Lung (tissue), 12 donors: ENCODE measurements around the gene NTF3. TPM values are rescaled to one million over a fixed set of nuclear protein-coding genes. Genes with fewer than 3 reads are reported as not detected.

Experiments
- ATAC-seq: fragments of 200-7000 bp; cut with Tn5 transposase; one replicate; pipeline ENCODE4 v1.9.1; 2020; ENCODE audit warnings: moderate number of reproducible peaks; ENCODE audit not compliant: insufficient read depth, low FRiP score
- DNase-seq, 3 donors: peaks; one replicate each; pipeline ENCODE4 v3.0.0-alpha.2; 2013 to 2017
- H3K27ac ChIP-seq, 2 donors: one replicate each; pipeline ENCODE4 v1.5.1; 2013; ENCODE audit warnings: mild to moderate bottlenecking in 2 of 2, moderate library complexity in 2 of 2, control low read depth in 1 of 2, inconsistent platforms in 1 of 2, low read depth in 1 of 2, low read length in 1 of 2
- H3K27me3 ChIP-seq, 3 donors: one replicate each; pipeline ENCODE4 v1.5.1; 2013; ENCODE audit warnings: low read length in 2 of 3; ENCODE audit not compliant: control insufficient read depth in 3 of 3, insufficient read depth in 3 of 3
- H3K36me3 ChIP-seq, 4 donors: one replicate each; pipeline ENCODE4 v1.5.1; 2013; ENCODE audit warnings: low read length in 4 of 4, mild to moderate bottlenecking in 1 of 4, moderate library complexity in 1 of 4; ENCODE audit not compliant: control insufficient read depth in 4 of 4, insufficient read depth in 4 of 4
- H3K4me1 ChIP-seq, 5 donors: one replicate each; pipeline ENCODE4 v1.5.1; 2013; ENCODE audit warnings: low read length in 5 of 5, mild to moderate bottlenecking in 2 of 5, moderate library complexity in 1 of 5; ENCODE audit not compliant: control insufficient read depth in 5 of 5, insufficient read depth in 5 of 5
- H3K4me3 ChIP-seq: one replicate; pipeline ENCODE4 v1.5.1; 2013; ENCODE audit warnings: mild to moderate bottlenecking, control low read depth, moderate library complexity
- H3K9ac ChIP-seq, 2 donors: one replicate each; pipeline ENCODE4 v1.5.1; 2013; ENCODE audit warnings: low read length in 2 of 2, control low read depth in 1 of 2; ENCODE audit not compliant: insufficient read depth in 1 of 2
- H3K9me3 ChIP-seq, 4 donors: one replicate each; pipeline ENCODE4 v1.5.1; 2013; ENCODE audit warnings: low read length in 3 of 4, mild to moderate bottlenecking in 1 of 4, moderate library complexity in 1 of 4; ENCODE audit not compliant: control insufficient read depth in 4 of 4, insufficient read depth in 3 of 4
- CTCF ChIP-seq: IDR thresholded peaks from 2 replicates; pipeline ENCODE4 v1.5.1; 2012; ENCODE audit warnings: mild to moderate bottlenecking; ENCODE audit errors: control extremely low read depth, extremely low read depth
- WGBS, 2 donors: extraction: QIAGEN DNeasy Blood & Tissue Kit; methylation state at CpG; one replicate each; pipeline ENCODE4 v1.1.7; 2013; 5-methylcytosine and 5-hydroxymethylcytosine counted together
- polyA plus RNA-seq, 2 donors: library from polyadenylated mRNA; stranded (reverse); fragments of 200-250 nt; gene quantifications; one replicate each; pipeline ENCODE4 v1.2.1, GENCODE V29; 2013
- total RNA-seq, 2 donors: library from RNA; depleted of rRNA in 1 of 2; stranded (reverse); fragments of >200 nt in 1 of 2; gene quantifications; one replicate each; pipeline ENCODE4 v1.2.1, GENCODE V29; 2014 to 2021
- donor health status: control.
- donor health status: control.
- donor health status: Bipolar disorder and iron deficiency.
- donor health status: healthy.
- donor health status: DM: yes; HTN: yes; CAD: no.

Gene NTF3
- total and polyA plus RNA-seq, 4 donors: 0.84 to 2.7 (median 1.0) TPM

GRCh38 chr12:5402009-5402935 lies 29.6 kb upstream of the NTF3 start:
- H3K9me3 ChIP-seq: no peaks in the 10 kb centered on the region
- peaks cover 0 to 17% (median 0%) of the 10 kb centered on the region in 3 donors for H3K27me3 ChIP-seq
- peaks cover 0 to 6% (median 0%) of the 10 kb centered on the region in 5 donors for H3K4me1 ChIP-seq
- no peak for TF ChIP-seq CTCF
- no peak overlapping the region for H3K27ac ChIP-seq
- DNase-seq (no peak), ATAC-seq (no peak)
- H3K9ac ChIP-seq: no peak overlapping the region
- 17 to 44% methylated on average over 8 of the region's 8 CpGs for WGBS, 2 donors
- H3K36me3 ChIP-seq: no peaks in the 10 kb centered on the region
- no peak overlapping the region for H3K4me3 ChIP-seq

GRCh38 chr12:5403411-5403810 lies 28.5 kb upstream of the NTF3 start:
- WGBS, 2 donors: 69 to 77% methylated on average over 3 of the region's 3 CpGs
- no peak for DNase-seq

GRCh38 chr12:5407034-5407856 lies 24.7 kb upstream of the NTF3 start:
- DNase-seq: peak in 2 of 3 donors; percentile 7 to 19
- peaks cover 0 to 7% (median 1%) of the 10 kb centered on the region in 4 donors for H3K9me3 ChIP-seq

More at GRCh38 chr12:5403411-5403810, 28.5 kb upstream of the NTF3 start:
- no peak for TF ChIP-seq CTCF
- Histone ChIP-seq H3K4me3 (no peak overlapping the region), H3K36me3 (no peaks in the 10 kb centered on the region), H3K27ac (no peak overlapping the region), H3K4me1 (peaks cover 0 to 10% (median 0%) of the 10 kb centered on the region in 5 donors), H3K9ac (no peak overlapping the region), H3K27me3 (peaks cover 0 to 19% (median 0%) of the 10 kb centered on the region in 3 donors), H3K9me3 (no peaks in the 10 kb centered on the region)
- no peak for ATAC-seq

More at GRCh38 chr12:5407034-5407856, 24.7 kb upstream of the NTF3 start:
- H3K27me3 ChIP-seq: peaks cover 0 to 15% (median 2%) of the 10 kb centered on the region in 3 donors
- H3K4me3 ChIP-seq: no peak overlapping the region
- no peak overlapping the region for H3K27ac ChIP-seq
- 70 to 80% methylated on average over 6 of the region's 6 CpGs for WGBS, 2 donors
- H3K9ac ChIP-seq: no peak overlapping the region
- TF ChIP-seq CTCF: no peak
- peaks cover 0 to 5% (median 0%) of the 10 kb centered on the region in 5 donors for H3K4me1 ChIP-seq
- ATAC-seq: no peak
- no peaks in the 10 kb centered on the region for H3K36me3 ChIP-seq
